Measurements from ENCODE around the gene OTUD5. TPM values are rescaled to one million over a fixed set of nuclear protein-coding genes. Genes with fewer than 3 reads are reported as not detected.

The OTUD5 gene
- total RNA-seq, 1 experiment from 2014 or later, result 62.5 TPM

DNA sequence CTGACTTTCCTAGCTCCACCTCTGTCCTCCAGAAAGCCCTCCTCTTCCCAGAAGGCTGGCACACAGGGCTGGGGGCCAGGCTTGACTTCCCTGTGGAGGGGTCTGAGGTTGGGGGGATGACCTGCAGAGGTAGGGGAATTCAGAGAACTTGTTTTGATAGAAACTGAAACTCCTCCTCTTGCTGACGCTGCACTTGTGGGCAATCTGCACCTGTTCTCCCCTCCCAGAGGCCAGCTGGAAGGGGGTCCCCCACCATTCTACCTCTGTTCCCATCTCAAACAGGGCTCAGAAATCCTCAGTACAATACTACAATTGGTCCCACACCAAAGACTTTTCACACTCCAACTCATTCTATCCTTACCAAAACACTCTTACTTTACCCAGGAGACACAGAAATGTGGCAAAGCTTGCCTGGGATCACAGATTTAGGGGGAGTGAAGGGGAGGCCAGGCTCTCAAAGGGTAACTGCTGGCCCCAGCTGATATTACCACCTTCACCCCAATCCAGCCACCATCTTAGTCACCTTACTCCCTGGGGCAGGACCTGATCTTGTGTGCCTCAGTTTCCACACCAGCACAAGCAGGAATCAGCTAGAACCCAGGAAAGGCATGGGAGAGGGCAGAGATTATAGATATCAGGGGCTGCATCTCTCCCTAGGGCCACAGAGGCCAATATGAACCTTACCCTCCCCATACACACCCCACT is 18.5 kb downstream of the OTUD5 start:
- no peak overlapping the region for H3K4ac ChIP-seq (ENCODE audit: low read depth, low read length)
- peaks cover 40 to 68% (median 58%) of the 10 kb centered on the region in 3 experiments for H3K36me3 Mint-ChIP-seq (ENCODE audit: insufficient read depth in 1 of 3, low read depth in 3 of 3)
- peaks cover 19 to 38% of the 10 kb centered on the region in 2 experiments for H3K4me1 Mint-ChIP-seq
- H3T11ph ChIP-seq (ENCODE audit: low read length), result no peak overlapping the region
- H3K18ac ChIP-seq (ENCODE audit: insufficient read length, low read depth, low read length), result no peak overlapping the region
- no peak overlapping the region for H3K56ac ChIP-seq (ENCODE audit: insufficient read length, low read depth, low read length)
- peaks cover 75 to 85% of the 10 kb centered on the region in 2 experiments for H3K9me3 Mint-ChIP-seq
- no peak overlapping the region for H2BK12ac ChIP-seq (ENCODE audit: insufficient read length, low read depth, low read length)
- DNase-seq, result no peak
- TF ChIP-seq, protein P1, sequence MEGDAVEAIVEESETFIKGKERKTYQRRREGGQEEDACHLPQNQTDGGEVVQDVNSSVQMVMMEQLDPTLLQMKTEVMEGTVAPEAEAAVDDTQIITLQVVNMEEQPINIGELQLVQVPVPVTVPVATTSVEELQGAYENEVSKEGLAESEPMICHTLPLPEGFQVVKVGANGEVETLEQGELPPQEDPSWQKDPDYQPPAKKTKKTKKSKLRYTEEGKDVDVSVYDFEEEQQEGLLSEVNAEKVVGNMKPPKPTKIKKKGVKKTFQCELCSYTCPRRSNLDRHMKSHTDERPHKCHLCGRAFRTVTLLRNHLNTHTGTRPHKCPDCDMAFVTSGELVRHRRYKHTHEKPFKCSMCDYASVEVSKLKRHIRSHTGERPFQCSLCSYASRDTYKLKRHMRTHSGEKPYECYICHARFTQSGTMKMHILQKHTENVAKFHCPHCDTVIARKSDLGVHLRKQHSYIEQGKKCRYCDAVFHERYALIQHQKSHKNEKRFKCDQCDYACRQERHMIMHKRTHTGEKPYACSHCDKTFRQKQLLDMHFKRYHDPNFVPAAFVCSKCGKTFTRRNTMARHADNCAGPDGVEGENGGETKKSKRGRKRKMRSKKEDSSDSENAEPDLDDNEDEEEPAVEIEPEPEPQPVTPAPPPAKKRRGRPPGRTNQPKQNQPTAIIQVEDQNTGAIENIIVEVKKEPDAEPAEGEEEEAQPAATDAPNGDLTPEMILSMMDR (conservative IDR thresholded peaks at IDR 0.05), result no peak
- H3K4me3 Mint-ChIP-seq, result peak overlapping the region in 1 of 2 experiments; percentile 40; a peak in 1 of 5 replicates
- H3K4me2 ChIP-seq (ENCODE audit: insufficient read depth, insufficient read length, low read length), result no peak overlapping the region
- H2BK120ac ChIP-seq (ENCODE audit: low read depth, low read length, poor library complexity, severe bottlenecking), result no peak overlapping the region
- WGBS (ENCODE audit: extremely low coverage, insufficient read length, low lambda C conversion rate), result no CpG with 5 or more reads among the region's 1 CpG
- peaks cover 1% of the 10 kb centered on the region for H3K27me3 Mint-ChIP-seq (ENCODE audit: low read depth)
- H4K5ac ChIP-seq (ENCODE audit: insufficient read length, low read depth, low read length), result no peak overlapping the region
- no peak overlapping the region for H4K91ac ChIP-seq (ENCODE audit: insufficient read length, low read depth, low read length)
- H4K20me1 ChIP-seq (ENCODE audit: control insufficient read depth, insufficient read depth, insufficient read length), result no peaks in the 10 kb centered on the region
- peaks cover 6% of the 10 kb centered on the region for H3K79me1 ChIP-seq (ENCODE audit: insufficient read depth, low read depth, low read length, poor library complexity, severe bottlenecking)
- no peak overlapping the region for H2BK20ac ChIP-seq (ENCODE audit: low read depth, low read length, poor library complexity, severe bottlenecking)
- no peak overlapping the region for H4K8ac ChIP-seq (replicated peaks; ENCODE audit: insufficient read length, low read depth, low read length)
- peaks cover 4% of the 10 kb centered on the region; the same call in 1 of the 2 replicates for H3K4me1 ChIP-seq (ENCODE audit: insufficient read depth, low read length)
- H3K9me3 ChIP-seq (ENCODE audit: control insufficient read depth, low read depth, low read length), result no peaks in the 10 kb centered on the region
- no peaks in the 10 kb centered on the region for H3K23me2 ChIP-seq (ENCODE audit: insufficient read length, low read depth, low read length, poor library complexity, severe bottlenecking)
- H2AFZ ChIP-seq (ENCODE audit: low read length), result no peak overlapping the region
- no peak overlapping the region for H3K23ac ChIP-seq (ENCODE audit: insufficient read length, low read depth, low read length)
- H2AK5ac ChIP-seq (ENCODE audit: insufficient read length, low read length), result no peak overlapping the region
- H3K27ac ChIP-seq (ENCODE audit: insufficient read length, low read depth, low read length), result no peak overlapping the region
- peaks cover 3% of the 10 kb centered on the region; the same call in 1 of the 2 replicates for H3K79me2 ChIP-seq (ENCODE audit: insufficient read depth, low read length)
- H2BK5ac ChIP-seq (ENCODE audit: insufficient read length, low read length), result no peak overlapping the region
- no peaks in the 10 kb centered on the region for H3K27me3 ChIP-seq (ENCODE audit: insufficient read depth, low read length)
- no peak overlapping the region for H2BK15ac ChIP-seq (ENCODE audit: low read depth, low read length)
- no peak overlapping the region for H3K14ac ChIP-seq (ENCODE audit: insufficient read depth, low read length)
- peak overlapping the region; percentile 26 for H3K9ac ChIP-seq (ENCODE audit: extremely low read depth, insufficient read length, low read length)
- peak overlapping the region; percentile 61 to 82 (median 74); a peak in 4 of 7 replicates for H3K27ac Mint-ChIP-seq
